DMS114 treated with DMSO at 0.1 percent for 48 hours (cell line): ENCODE data around the gene KRTAP19-3.
"Not testable (repeated sequence)": the region's sequence is repeated elsewhere in the genome, so short reads cannot be mapped to it uniquely, and the experiment has no call there.

Experiments
- DNase-seq: peaks from one replicate; lab custom pipeline; 2025; ENCODE audit not compliant: unreplicated experiment; lab: John Stamatoyannopoulos, UW

Gene KRTAP19-3

DNA sequence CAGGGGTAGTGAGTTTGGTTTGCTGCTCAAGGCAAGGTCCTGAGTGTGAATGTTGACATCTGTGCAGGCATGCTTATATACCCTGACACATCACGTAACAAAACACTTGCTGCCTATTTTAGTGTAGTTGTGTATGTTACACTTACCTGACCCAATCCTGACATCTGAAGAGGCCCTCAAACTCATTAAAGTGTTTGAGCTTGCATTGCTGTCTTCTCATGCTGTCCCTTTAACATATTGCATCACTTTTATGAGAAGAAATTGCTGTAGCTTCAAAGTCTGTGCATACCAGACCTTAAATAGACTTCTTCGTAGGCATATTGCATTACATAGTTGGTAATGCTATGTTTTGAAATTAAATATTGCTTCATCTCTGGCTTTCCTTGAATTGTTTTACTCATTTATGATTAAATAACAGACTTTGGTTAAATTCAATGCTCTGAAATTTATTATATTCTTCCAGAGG, at the start of gene KRTAP19-3:
TSS of gene KRTAP19-3 (minus strand) at position 51 of the 466 bp plus-strand sequence. CDS start 56 bp downstream, outside the sequence.
- no peak for DNase-seq

DNA sequence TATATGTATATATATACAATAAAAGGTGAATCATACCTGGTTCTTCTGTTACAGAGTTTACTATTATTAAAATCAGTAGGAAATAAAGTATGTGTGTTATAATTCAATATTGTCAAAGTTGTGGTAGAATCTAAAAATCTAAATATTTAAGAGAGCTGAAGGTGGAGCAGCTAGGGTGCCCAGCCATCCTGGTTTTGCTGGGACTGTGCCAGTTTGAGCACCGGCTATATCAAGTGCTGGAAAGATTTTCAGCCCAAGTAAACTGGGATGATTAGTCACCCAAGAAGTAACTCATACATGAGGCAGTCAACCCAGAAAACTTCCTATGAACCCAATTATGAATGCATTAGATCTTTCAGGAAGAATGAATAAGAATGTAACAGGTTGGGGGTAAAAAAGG, 27.1 kb upstream of the KRTAP19-3 start:
- DNase-seq: no peak

DNA sequence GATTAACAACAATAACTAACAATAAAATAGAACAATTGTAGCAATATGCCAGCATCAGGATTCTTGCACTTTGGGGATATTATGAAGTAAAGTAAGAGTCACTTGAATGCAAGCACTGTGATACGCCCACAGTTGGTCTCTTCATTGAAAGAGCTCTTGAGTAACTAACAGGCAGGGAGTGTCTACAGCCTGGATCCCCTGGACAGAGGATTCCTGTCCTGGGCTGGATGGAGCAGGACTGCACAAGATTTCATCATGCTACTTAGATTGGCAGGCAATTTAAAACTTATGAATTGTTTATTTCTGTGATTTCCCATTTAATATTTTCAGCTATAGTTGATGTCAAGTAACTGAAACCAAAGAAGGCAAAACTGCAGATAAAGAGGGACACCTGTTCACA, 23.9 kb upstream of the KRTAP19-3 start:
- DNase-seq: no peak

DNA sequence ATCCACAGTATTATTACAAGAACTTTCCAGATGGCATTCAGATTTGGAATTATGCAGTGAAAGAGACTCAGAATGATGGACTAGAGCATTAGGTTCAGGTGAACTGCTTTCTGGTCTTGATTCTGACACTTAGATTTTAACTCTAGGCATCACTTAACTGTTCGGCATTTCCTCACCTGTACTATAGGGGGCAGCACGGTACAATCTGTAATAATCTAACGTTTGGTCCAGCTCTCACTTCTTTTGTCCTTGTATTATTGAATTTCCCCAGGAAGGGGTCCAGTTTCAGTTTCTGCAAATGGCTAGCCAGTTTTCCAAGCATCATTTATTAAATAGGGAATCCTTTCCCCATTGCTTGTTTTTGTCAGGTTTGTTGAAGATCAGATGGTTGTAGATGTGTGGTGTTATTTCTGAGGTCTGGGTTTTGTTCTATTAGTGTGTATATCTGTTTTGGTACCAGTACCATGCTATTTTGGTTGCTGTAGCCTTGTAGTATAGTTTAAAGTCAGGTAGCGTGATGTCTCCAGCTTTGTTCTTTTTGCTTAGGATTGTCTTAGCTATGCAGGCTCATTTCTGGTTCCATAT, 13.9 kb upstream of the KRTAP19-3 start:
- DNase-seq: not testable (repeated sequence)

DNA sequence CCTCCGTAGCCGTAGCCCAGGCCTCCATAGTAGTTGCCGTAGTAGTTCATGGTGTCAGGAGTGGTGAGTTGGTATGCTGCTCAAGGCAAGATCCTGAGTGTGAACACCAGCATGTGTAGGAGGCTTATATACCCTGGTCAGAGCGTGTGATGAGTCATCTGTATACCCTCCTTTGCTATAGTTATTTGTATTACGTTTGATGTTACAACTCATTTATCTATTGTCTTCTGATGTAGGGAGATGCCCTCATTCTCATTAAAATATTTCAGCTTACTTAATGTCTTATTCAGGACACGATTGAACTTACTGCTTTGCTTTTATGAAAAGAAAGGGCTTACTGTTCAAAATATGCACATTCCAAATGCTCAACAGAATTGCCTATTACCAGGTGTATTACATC, 10.2 kb upstream of the KRTAP19-3 start, which contains the start of gene KRTAP19-5:
TSS of gene KRTAP19-5 (minus strand) at position 101 of the 400 bp plus-strand sequence. CDS start at position 50, 51 bp downstream.
- no peak for DNase-seq

DNA sequence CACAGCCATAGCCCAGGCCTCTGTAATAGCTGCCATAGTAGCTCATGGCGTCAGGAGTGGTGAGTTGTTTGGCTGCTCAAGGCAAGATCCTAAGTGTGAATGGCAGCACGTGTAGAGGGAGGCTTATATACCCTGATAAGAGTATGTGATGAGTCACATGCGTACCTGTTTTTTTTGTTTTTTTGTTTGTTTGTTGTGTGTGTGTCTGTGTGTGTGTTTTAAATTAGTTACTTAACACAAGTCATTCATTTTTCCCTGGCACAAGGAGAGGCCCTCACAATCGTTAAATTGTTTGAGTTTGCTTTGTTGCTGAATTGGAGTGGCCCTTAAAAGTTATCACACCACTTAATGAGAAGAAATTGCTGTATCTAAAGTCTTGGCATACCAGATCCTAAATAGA, 5.3 kb upstream of the KRTAP19-3 start, which contains the start of gene KRTAP19-4:
TSS of gene KRTAP19-4 (minus strand) at position 101 of the 400 bp plus-strand sequence. CDS start at position 46, 55 bp downstream.
- DNase-seq: no peak

DNA sequence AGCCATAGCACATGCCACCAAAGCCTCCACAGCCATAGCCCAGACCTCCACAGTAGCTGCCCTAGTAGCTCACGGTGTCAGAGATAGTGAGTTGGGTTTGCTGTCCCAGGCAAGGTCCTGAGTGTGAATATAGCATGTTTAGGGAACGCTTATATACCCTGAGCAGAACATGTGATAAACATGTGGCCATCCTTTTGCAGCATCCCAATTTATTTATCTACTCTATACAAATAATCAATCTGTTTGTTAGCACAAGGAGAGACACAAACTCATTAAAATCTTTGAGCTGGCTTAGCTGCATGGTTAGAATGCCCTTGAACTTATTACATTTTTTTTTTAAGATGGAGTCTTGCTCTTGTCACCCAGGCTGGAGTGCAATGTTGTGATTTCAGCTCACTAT, 4.5 kb downstream of the KRTAP19-3 start, which contains the start of gene KRTAP19-2:
TSS of gene KRTAP19-2 (minus strand) at position 101 of the 400 bp plus-strand sequence. CDS start at position 13, 88 bp downstream.
- no peak for DNase-seq

DNA sequence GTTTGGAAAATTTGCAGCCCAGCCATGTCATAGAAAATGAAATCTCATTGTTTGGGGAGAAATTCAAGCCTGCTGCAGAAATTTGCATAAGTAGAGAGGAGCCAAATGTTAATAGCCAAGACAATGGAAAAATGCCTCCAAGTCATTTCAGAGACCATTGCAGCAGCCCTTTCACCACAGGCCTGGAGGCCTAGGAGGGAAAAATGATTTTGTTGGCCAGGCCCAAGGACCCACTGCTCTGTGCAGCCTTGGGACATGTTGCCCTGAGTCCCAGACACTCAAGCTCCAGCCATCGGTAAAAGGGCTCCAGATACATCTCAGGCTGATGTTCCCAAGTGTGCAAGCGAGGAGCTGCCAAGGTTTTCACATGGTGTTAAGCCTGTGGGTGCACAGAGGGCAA, 5.6 kb downstream of the KRTAP19-3 start:
- no peak for DNase-seq

DNA sequence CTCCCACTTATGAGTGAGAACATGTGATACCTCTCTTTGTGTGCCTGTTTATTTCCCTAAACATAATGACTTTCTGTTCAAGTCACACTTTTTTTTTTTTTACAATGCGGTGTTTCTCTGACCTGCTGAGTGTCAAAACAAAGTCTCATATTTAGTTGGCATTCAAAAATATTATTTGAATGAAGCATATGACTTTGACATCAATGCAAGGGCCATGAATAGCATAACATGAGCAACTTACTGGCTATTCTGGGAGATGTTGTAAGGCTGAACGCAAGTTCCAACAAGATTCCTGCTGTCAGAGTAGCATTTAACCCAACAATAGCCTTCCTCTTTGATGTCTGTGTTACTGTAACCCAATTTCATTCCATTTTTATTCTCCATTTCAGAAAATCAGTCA, 9.7 kb downstream of the KRTAP19-3 start:
- no peak for DNase-seq

DNA sequence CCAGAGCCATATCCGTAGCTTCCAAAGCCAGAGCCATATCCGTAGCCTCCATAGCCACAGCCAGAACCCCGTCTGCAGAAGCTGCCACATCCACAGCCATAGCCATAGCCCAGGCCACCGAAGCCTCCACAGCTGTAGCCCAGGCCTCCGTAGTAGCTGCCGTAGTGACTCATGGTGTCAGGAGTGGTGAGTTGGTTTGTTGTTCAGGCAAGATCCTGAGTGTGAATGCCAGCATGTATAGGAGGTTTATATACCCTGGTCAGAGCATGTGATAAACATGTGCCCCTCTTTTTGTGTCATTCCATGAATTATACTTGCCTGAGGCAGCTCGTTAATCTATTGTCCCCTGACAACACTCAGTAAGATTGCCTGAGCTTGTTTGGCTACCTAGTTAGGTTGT, 11.7 kb downstream of the KRTAP19-3 start, which contains the start of gene KRTAP19-1:
TSS of gene KRTAP19-1 (minus strand) at position 223 of the 400 bp plus-strand sequence. CDS start at position 173, 50 bp downstream.
- no peak for DNase-seq

DNA sequence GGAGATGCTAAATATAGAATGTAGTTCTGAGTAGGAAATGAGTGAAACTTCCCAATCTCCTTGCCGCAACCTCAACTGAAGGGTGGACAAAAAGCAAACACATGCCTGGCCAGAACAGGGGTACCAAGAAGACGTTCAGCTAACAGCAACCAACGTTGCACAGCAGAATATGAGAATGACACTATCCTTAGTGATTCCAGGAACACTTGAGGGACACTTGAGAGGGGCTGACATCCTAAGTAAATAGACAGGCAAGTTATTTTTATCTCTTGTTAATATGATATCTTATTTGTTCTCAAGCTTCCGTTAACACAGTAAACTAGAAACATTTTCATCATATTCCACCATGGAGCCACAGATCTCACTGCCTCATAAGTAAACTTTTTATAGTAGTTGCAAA, 12.6 kb downstream of the KRTAP19-3 start:
- no peak for DNase-seq

DNA sequence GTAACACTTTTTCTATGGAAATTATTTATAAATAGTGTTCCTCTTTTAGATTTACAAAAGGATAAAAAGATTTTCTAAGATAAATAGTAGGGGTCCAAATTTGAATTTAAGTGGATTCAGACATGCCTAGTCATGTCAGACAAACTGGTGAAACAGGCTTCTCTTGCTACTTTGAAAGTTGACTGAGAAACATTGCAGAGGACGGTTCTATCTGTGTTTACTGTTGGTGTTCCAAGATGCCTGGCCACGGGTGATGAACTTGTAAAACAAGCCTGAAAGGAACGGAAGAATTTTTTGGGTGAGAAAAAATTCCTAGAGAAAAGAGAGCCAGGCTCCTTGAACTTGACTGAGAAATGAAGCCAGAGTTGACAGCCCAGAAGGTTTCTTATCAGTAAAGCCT, 13.8 kb downstream of the KRTAP19-3 start:
- DNase-seq: no peak

DNA sequence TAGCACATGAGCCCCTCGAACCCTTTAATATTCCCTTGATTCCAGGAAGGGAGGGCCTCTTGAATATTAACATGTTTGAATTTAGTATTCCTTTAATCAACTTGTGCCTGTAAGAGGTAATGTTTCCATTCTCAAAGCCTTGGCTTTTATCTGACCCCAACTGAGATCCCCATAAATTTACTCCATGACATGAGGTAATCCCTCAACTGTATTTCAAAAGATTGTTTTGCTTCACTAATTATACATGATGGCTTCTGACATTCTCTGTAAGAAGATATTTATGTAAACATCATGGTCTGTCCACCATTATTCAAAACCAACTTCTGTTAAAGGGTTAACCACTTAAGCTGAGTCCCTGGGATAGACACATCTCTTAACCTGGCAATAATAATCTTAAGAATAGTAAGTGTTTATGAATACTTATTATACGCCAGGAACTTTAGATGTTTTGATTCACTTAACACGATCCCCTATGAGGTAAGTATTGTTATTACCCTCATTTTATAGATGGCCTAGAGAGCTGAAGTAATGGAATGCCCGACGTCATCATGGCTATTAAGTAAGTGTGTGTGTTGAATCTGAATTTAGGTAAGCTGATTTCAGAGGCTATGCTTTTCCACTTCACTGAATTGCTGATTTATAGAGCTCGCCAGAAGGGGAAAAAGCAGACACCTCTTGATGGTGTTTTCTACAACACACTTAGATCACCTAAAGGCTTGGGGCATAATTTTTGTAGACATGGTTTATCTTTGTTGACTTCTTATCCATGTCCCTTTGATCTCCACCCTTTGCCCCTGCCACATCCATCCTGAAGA, 22.7 kb downstream of the KRTAP19-3 start:
- no peak for DNase-seq

DNA sequence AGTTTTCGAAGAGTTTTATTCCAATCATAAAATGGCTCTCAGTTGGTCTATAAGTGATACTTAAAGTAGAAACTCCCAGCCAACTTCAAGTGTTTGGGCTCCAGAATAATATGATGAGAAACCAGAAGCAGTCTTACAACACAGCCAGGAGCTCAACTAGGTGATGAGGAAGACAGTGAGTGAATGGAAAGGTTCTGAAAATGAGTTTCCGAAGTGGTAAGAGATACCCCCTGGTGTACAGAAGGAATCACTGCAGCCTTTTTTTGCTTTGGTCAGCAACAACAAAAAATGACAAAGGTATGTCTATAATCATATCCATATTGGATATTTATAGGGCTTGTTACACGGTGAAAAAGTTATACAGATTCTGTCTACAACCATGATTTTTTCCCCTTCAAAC, 28.1 kb downstream of the KRTAP19-3 start:
- DNase-seq: peak; percentile 2

DNA sequence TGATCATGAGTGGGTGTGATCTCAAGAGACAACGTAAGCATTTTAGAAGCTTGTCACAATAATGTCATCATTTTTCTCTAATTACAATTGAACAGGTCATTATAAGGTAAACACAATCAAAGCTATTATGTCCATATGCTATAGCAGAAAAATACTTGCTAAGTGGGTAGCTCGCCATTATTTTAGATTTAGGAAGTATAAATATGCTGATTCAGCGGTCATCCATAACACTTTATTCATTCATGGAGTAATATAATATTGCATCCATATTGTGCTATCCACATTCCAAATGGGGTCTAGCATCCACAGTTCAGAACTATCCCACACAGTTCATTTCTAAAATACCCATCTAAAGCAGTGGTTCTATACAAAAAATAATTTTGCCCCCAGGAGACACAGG, 43.3 kb downstream of the KRTAP19-3 start:
- no peak for DNase-seq

DNA sequence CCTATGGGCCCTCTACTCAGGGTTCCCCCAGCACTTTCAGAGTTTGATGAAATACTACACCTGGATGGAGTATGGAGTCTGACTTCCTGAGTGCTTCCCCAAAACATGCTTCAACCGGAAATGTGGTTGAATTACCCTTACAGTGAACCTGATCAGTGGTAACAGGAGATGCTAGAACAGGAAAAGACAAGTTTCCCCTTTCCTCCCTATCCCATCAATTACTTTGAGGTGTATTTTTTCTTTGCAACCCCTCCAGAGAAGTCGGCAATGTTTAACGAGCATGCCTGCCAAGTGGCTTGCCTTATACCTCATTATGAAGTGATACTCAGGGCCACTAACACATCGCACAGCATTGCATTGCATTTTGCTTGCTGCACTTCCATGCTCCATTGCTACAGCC, 44.8 kb downstream of the KRTAP19-3 start:
- DNase-seq: no peak

DNA sequence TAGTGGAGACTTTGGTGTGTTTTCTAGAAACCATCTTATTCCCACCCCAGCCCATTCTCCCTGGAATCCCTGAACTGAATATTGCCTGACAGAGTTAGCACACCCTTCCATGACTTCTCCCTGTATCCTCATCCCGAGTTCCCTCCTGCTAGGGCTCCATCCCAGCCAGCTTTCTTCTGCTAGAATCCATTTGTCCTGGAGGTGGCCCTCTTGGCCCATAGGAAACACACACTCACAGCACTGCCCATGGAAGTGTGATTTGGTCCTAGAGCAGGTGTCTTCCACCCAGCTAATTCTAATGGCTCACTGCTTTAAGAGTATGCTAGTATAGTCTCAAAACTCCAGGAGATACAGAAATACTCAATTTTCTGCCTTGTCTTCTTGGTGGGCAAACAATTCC, 47.6 kb downstream of the KRTAP19-3 start:
- no peak for DNase-seq

DNA sequence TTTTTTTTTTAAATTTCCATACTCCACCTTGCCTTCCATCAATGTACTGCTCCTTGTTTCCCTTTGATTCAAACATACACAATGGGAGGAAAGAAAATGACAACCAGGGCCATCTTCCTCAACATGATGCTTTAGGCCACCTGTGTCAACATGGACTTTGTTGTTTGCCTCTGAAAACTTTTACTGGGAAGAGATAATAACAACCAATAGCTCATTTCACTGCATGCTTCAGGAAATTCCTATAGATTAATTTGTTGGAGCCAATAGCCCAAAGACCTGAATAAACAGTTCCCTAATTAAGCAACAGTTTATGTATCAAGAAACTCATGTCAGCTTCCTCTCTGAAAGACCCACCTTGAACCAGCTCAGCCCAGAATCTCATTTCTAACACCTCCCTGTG, 48.6 kb downstream of the KRTAP19-3 start:
- no peak for DNase-seq
